ENCODE measurements around the gene NDUFA13.

The NDUFA13 gene

DNA sequence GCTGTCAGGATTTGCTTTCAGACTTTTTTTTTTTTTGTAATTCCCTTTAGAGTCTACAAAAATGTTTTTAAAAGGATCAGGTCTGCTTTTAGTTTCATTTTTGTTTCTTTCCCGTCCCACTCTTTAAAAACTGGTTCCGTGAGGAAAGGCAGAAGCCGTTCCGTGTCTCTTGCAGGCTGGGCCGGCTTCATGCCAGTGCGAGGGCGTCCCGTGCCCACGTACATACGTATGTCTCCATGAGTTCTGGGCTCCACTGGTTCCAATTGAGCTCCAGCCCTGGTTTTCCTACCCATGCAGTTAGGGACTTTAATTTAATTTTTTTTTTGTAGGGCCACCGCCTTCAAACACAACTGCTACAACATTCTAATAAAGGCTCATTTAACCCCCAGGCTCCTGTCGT is 9.4 kb upstream of the NDUFA13 start:
- no peaks in the 10 kb centered on the region for H4K20me1 ChIP-seq (ENCODE audit: insufficient read depth, low read length, poor library complexity, severe bottlenecking)
- no peak for TF ChIP-seq EZH2phosphoT487 (IDR thresholded peaks at IDR 0.05; ENCODE audit: borderline replicate concordance)
- TF ChIP-seq, protein P1, sequence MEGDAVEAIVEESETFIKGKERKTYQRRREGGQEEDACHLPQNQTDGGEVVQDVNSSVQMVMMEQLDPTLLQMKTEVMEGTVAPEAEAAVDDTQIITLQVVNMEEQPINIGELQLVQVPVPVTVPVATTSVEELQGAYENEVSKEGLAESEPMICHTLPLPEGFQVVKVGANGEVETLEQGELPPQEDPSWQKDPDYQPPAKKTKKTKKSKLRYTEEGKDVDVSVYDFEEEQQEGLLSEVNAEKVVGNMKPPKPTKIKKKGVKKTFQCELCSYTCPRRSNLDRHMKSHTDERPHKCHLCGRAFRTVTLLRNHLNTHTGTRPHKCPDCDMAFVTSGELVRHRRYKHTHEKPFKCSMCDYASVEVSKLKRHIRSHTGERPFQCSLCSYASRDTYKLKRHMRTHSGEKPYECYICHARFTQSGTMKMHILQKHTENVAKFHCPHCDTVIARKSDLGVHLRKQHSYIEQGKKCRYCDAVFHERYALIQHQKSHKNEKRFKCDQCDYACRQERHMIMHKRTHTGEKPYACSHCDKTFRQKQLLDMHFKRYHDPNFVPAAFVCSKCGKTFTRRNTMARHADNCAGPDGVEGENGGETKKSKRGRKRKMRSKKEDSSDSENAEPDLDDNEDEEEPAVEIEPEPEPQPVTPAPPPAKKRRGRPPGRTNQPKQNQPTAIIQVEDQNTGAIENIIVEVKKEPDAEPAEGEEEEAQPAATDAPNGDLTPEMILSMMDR (conservative IDR thresholded peaks at IDR 0.05; ENCODE audit: low read length): no peak
- H3K9ac ChIP-seq (ENCODE audit: low read depth, low read length, poor library complexity, severe bottlenecking): no peak overlapping the region
- no peaks in the 10 kb centered on the region for H3K9me2 ChIP-seq (replicated peaks; ENCODE audit: low read depth, low read length)
- H3F3A ChIP-seq (ENCODE audit: low read depth): no peaks in the 10 kb centered on the region
- no peaks in the 10 kb centered on the region for H3K4me1 ChIP-seq (ENCODE audit: insufficient read depth, low read length, poor library complexity, severe bottlenecking)
- H3K4me3 ChIP-seq (ENCODE audit: low read length, poor library complexity, severe bottlenecking): no peak overlapping the region
- peaks cover 60% of the 10 kb centered on the region; the same call in 1 of the 2 replicates for H3K36me3 ChIP-seq (ENCODE audit: insufficient read depth, low read length)
- H3K79me2 ChIP-seq (ENCODE audit: insufficient read depth, low read length): no peaks in the 10 kb centered on the region
- no peaks in the 10 kb centered on the region for H3K9me3 ChIP-seq (ENCODE audit: insufficient read depth, low read depth, low read length)
- H3K4me2 ChIP-seq (ENCODE audit: low read depth, low read length, poor library complexity, severe bottlenecking): no peak overlapping the region
- no peaks in the 10 kb centered on the region for H3K27me3 ChIP-seq (ENCODE audit: insufficient read depth, low read length, poor library complexity, severe bottlenecking)
- H2AFZ ChIP-seq (ENCODE audit: low read length): no peak overlapping the region

DNA sequence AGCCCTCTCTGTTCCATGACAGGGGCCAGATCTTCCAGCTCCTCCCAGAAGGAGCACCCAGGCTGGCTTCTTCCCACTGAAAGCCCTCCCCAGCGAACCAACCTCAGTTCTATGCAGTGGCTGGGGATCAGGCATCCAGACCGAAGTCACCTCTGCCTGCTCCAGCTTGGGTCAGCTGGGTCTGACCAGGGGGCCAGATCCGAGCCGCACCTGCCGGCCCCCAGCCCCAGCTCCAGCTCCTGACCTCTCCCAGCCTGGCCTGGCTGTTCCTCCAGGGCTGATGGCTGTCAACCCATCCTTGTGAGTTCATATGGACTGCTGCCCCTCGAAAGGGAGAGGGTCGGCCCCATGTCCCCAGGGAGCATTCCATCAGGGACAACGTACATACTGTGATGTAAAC is 8.7 kb upstream of the NDUFA13 start:
- Histone ChIP-seq H2AFZ (ENCODE audit: low read length) (no peak overlapping the region), H3K9me2 (replicated peaks; ENCODE audit: low read depth, low read length) (no peaks in the 10 kb centered on the region), H4K20me1 (ENCODE audit: insufficient read depth, low read length, poor library complexity, severe bottlenecking) (no peaks in the 10 kb centered on the region), H3K27me3 (ENCODE audit: insufficient read depth, low read length, poor library complexity, severe bottlenecking) (no peaks in the 10 kb centered on the region), H3K79me2 (ENCODE audit: insufficient read depth, low read length) (no peaks in the 10 kb centered on the region), H3F3A (ENCODE audit: low read depth) (no peaks in the 10 kb centered on the region), H3K36me3 (ENCODE audit: insufficient read depth, low read length) (peaks cover 52% of the 10 kb centered on the region; the same call in 1 of the 2 replicates), H3K4me2 (ENCODE audit: low read depth, low read length, poor library complexity, severe bottlenecking) (no peak overlapping the region), H3K4me1 (ENCODE audit: insufficient read depth, low read length, poor library complexity, severe bottlenecking) (no peaks in the 10 kb centered on the region), H3K9me3 (ENCODE audit: insufficient read depth, low read depth, low read length) (no peaks in the 10 kb centered on the region), H3K9ac (ENCODE audit: low read depth, low read length, poor library complexity, severe bottlenecking) (no peak overlapping the region), H3K4me3 (ENCODE audit: low read length, poor library complexity, severe bottlenecking) (no peak overlapping the region)
- no peak for TF ChIP-seq EZH2phosphoT487 (IDR thresholded peaks at IDR 0.05; ENCODE audit: borderline replicate concordance)
- TF ChIP-seq, protein P1 (conservative IDR thresholded peaks at IDR 0.05; ENCODE audit: low read length): no peak

DNA sequence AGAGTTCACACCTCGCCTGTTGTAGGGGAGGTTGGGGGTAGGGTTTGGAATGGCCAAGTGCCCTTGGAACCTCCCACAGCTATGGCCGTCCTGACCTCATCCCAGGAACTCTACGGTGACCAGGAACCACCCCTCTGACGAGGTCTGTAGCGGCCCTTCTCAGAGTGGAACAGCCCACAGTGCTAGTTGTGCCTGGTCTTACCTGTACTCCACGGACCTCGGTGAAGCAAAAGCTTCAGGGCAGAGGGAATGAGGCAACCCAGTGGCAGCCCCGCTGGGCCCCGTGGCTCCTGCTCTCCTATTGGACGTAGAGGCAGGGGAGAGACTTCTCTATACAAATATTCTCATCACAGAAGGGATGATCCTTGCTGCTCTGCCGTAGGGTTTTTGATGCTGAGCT is 7.8 kb upstream of the NDUFA13 start:
- H3K9ac ChIP-seq (ENCODE audit: low read depth, low read length, poor library complexity, severe bottlenecking): no peak overlapping the region
- no peak overlapping the region for H3K4me3 ChIP-seq (ENCODE audit: low read length, poor library complexity, severe bottlenecking)
- no peaks in the 10 kb centered on the region for H3K9me2 ChIP-seq (replicated peaks; ENCODE audit: low read depth, low read length)
- H3K27me3 ChIP-seq (ENCODE audit: insufficient read depth, low read length, poor library complexity, severe bottlenecking): no peaks in the 10 kb centered on the region
- peaks cover 44% of the 10 kb centered on the region; the same call in 1 of the 2 replicates for H3K36me3 ChIP-seq (ENCODE audit: insufficient read depth, low read length)
- H2AFZ ChIP-seq (ENCODE audit: low read length): no peak overlapping the region
- TF ChIP-seq, protein P1 (conservative IDR thresholded peaks at IDR 0.05; ENCODE audit: low read length): no peak
- TF ChIP-seq EZH2phosphoT487 (IDR thresholded peaks at IDR 0.05; ENCODE audit: borderline replicate concordance): no peak
- H3K9me3 ChIP-seq (ENCODE audit: insufficient read depth, low read depth, low read length): no peaks in the 10 kb centered on the region
- no peaks in the 10 kb centered on the region for H3F3A ChIP-seq (ENCODE audit: low read depth)
- no peaks in the 10 kb centered on the region for H3K79me2 ChIP-seq (ENCODE audit: insufficient read depth, low read length)
- H3K4me1 ChIP-seq (ENCODE audit: insufficient read depth, low read length, poor library complexity, severe bottlenecking): no peaks in the 10 kb centered on the region
- H4K20me1 ChIP-seq (ENCODE audit: insufficient read depth, low read length, poor library complexity, severe bottlenecking): no peaks in the 10 kb centered on the region
- no peak overlapping the region for H3K4me2 ChIP-seq (ENCODE audit: low read depth, low read length, poor library complexity, severe bottlenecking)
